ENCODE results near the gene PTPRN2. TPM values are rescaled to one million over a fixed set of nuclear protein-coding genes. Genes with fewer than 3 reads are reported as not detected.
A peak's percentile ranks its signal among the peaks of the same experiment; 100 is the strongest.

Gene PTPRN2
- total and polyA plus RNA-seq, 7 donors, result 0.47 to 0.82 (median 0.51) TPM

DNA sequence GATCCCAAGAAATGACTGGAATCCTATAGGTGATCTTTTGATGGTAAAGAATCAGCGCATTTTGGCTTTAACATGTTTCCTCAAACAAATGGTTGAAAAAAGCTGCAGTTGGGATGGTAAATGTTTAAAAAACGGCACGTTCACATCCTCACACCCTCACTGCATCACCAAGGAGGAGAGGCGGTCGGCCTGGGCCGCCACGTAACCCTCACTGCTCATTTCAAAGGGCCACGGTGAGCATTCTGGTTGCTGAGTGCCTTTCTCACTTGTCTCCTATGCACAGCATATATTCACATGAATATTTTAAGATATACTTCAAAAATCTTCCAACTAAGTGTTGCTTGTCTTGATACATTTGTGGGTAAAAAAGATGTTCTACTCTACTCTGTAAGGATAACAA lies 1017.7 kb downstream of the PTPRN2 start:
- TF ChIP-seq, protein P1, sequence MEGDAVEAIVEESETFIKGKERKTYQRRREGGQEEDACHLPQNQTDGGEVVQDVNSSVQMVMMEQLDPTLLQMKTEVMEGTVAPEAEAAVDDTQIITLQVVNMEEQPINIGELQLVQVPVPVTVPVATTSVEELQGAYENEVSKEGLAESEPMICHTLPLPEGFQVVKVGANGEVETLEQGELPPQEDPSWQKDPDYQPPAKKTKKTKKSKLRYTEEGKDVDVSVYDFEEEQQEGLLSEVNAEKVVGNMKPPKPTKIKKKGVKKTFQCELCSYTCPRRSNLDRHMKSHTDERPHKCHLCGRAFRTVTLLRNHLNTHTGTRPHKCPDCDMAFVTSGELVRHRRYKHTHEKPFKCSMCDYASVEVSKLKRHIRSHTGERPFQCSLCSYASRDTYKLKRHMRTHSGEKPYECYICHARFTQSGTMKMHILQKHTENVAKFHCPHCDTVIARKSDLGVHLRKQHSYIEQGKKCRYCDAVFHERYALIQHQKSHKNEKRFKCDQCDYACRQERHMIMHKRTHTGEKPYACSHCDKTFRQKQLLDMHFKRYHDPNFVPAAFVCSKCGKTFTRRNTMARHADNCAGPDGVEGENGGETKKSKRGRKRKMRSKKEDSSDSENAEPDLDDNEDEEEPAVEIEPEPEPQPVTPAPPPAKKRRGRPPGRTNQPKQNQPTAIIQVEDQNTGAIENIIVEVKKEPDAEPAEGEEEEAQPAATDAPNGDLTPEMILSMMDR (IDR thresholded peaks at IDR 0.05), result no peak
- H3K4me3 ChIP-seq, result no peak overlapping the region
- intact Hi-C loops (cut with DNase I), result no loop called here
- H3K27me3 ChIP-seq (ENCODE audit: insufficient read depth in 3 of 3, low read length in 2 of 3), result peaks cover 0 to 13% (median 3%) of the 10 kb centered on the region in 3 donors
- 90 to 93% (median 91%) methylated on average over 8 of the region's 8 CpGs for WGBS, 3 donors
- H3K9me3 ChIP-seq, result no peaks in the 10 kb centered on the region
- H3K36me3 ChIP-seq (ENCODE audit: insufficient read depth in 1 of 2, low read depth in 1 of 2), result no peaks in the 10 kb centered on the region
- DNase-seq, result no peak
- H3K27ac ChIP-seq, result no peak overlapping the region
- no peak for ATAC-seq
- no peaks in the 10 kb centered on the region for H3K4me1 ChIP-seq

DNA sequence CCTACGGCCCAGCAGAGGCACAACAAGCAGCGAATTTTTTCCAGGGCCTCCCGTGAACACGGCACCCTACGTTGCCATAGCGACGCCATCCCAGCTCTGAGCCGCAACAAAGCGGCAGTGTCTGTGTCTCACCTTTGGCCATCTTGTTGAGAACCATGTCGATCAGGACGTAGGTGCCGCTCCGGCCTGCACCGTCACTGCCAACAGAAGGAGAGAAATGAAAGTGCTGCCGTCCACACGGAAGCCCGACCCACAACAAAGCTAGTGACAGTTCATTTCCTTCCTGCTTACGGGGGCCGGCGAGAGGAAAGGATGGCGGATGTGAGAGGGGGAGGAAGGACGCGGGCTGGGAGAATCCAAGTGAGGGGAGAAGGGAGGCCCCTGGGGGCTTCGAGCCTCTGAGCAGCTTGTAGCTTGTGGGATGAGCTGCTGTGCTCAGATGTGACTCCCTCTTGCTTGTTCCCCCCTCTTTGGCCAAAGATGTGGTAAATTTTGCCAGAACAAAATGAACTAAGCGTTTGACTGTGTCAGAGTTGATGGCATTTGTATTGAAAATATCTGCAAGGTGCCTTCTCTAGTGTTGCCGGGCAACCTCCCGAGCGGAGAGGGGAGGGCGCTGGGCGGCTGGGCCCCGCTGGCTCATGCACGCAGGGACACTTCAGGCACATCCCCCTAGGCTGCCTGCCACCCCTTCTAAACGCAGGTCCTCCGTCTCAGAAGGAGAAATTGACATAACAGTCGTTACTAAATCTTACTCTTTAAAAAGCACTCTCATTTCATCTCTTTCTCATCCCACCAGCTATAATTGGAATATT lies 1018.6 kb downstream of the PTPRN2 start:
- WGBS, 3 donors, result 5 to 8% (median 6%) methylated on average over 34 to 35 of the region's 35 CpGs
- no peak overlapping the region for H3K27ac ChIP-seq
- peak overlapping the region; percentile 65 for H3K4me3 ChIP-seq
- no peaks in the 10 kb centered on the region for H3K36me3 ChIP-seq (ENCODE audit: insufficient read depth in 1 of 2, low read depth in 1 of 2)
- H3K27me3 ChIP-seq (ENCODE audit: insufficient read depth in 3 of 3, low read length in 2 of 3), result peaks cover 0 to 13% (median 3%) of the 10 kb centered on the region in 3 donors
- intact Hi-C loops (cut with DNase I), result no loop called here
- no peaks in the 10 kb centered on the region for H3K4me1 ChIP-seq
- ATAC-seq (peak in 1 of 4 donors; percentile 56), DNase-seq (peak; percentile 33 to 69)
- no peaks in the 10 kb centered on the region for H3K9me3 ChIP-seq
- TF ChIP-seq, protein P1 (IDR thresholded peaks at IDR 0.05), result no peak

DNA sequence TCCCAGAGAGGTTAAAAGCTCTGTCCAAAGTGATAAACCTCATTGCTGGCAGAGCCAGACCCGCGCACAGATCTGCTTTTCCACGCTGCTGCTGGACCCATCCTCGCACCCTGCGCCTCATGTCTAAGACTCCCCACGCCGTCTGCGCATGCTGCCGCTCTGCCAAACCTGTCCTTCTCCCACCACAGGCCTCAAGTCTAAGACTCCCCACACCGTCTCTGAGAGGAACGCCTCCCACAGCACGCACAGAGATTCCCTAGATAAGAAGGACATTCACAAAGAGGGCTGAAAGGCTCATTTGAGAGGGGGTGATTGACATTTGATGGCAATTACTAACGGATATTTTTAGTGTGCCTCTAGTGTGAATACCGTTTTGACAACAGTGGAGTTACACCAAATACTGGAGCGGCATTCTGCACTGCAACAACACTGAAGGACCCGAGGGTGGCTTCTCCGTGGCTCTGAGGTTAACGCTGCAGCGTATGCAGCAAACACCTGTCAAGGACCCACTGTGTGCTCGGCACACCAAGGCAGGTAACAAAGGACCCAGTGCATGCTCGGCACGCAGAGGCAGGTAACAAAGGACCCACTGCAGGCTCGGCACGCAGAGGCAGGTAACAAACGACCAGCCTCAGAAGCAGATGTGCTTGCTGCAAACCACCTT lies 1019.4 kb downstream of the PTPRN2 start:
- intact Hi-C loops (cut with DNase I), result no loop called here
- no peak for DNase-seq
- Histone ChIP-seq H3K27ac (no peak overlapping the region), H3K27me3 (ENCODE audit: insufficient read depth in 3 of 3, low read length in 2 of 3) (peaks cover 0 to 13% (median 3%) of the 10 kb centered on the region in 3 donors), H3K4me3 (peak overlapping the region; percentile 65), H3K4me1 (no peaks in the 10 kb centered on the region), H3K9me3 (no peaks in the 10 kb centered on the region), H3K36me3 (ENCODE audit: insufficient read depth in 1 of 2, low read depth in 1 of 2) (no peaks in the 10 kb centered on the region)
- TF ChIP-seq, protein P1 (IDR thresholded peaks at IDR 0.05), result no peak
- 53 to 60% (median 55%) methylated on average over 25 of the region's 25 CpGs for WGBS, 3 donors
- no peak for ATAC-seq

DNA sequence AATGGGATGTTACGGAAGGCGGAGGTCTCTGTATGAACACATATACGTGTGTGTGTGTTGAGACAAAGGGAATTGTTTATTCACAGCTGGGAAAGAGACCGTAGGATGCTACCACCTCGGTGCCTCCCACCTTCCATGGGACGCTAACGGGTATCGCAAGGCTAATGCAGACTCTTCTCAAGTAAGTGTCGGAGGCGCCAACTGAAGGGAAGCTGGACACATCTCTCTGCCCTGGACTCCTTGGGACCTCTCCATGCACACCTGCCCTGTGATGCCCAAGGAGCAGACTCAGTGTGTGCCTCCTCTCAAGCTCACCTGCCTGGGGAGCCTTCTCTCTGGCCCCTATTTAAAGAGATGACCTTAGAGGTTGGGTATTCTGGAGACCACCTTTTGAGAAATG lies 1020.0 kb downstream of the PTPRN2 start:
- no peak overlapping the region for H3K27ac ChIP-seq
- H3K9me3 ChIP-seq, result no peaks in the 10 kb centered on the region
- intact Hi-C loops (cut with DNase I), result no loop called here
- no peak overlapping the region for H3K4me3 ChIP-seq
- no peaks in the 10 kb centered on the region for H3K4me1 ChIP-seq
- DNase-seq (no peak), ATAC-seq (no peak)
- TF ChIP-seq, protein P1 (IDR thresholded peaks at IDR 0.05), result no peak
- WGBS, 3 donors, result 89 to 91% (median 91%) methylated on average over 10 of the region's 10 CpGs
- no peaks in the 10 kb centered on the region for H3K36me3 ChIP-seq (ENCODE audit: insufficient read depth in 1 of 2, low read depth in 1 of 2)
- H3K27me3 ChIP-seq (ENCODE audit: insufficient read depth in 3 of 3, low read length in 2 of 3), result peaks cover 0 to 13% (median 3%) of the 10 kb centered on the region in 3 donors

Measured in psoas muscle (tissue), 8 donors.